ENCODE results near the gene PLA2G7. TPM values are rescaled to one million over a fixed set of nuclear protein-coding genes. Genes with fewer than 3 reads are reported as not detected.

PLA2G7 gene
- total RNA-seq, 1 donor from 2014 or later, result 1.7 TPM

DNA sequence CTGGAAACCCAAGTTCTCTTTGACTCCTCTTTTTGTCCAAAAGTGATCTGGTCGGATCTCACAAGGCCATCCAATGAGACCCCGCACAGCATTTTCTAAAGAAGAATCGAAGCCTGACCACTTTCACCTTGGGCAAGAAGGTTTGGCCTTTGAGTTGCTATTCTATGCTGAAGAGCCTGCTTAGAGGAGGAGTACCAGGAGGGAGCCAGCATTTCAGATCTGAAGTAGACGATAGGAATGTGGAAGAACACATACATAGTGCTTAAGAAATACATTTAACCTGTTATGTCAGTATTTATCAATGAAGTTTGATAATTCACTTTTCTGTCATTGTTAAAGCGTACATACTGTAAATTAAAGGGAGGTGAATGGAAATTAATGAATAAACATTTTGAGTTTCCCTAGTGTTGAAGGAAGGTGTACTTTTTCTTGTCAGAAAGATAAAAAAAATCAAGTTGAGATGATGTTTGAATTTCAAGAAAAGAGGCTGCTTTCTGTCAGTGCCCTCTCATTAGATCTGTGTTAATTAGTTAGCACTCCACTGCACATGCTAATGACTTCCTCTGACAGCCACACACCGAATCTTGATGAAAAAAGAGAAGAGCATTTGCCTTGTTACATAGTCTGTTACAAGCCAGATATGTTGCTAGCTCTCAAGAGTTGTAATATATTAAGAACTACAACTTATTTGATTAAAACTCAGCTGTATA, 58.4 kb downstream of the PLA2G7 start:
- no peaks in the 10 kb centered on the region for H3K27me3 ChIP-seq (ENCODE audit: control insufficient read depth, insufficient read depth, low read length)
- DNase-seq (ENCODE audit: low read depth), result no peak
- H3K36me3 ChIP-seq (ENCODE audit: control insufficient read depth, insufficient read depth, low read length), result no peaks in the 10 kb centered on the region
- no peak overlapping the region for H3K4me3 ChIP-seq (ENCODE audit: low read depth, low read length)
- TF ChIP-seq, protein P1, sequence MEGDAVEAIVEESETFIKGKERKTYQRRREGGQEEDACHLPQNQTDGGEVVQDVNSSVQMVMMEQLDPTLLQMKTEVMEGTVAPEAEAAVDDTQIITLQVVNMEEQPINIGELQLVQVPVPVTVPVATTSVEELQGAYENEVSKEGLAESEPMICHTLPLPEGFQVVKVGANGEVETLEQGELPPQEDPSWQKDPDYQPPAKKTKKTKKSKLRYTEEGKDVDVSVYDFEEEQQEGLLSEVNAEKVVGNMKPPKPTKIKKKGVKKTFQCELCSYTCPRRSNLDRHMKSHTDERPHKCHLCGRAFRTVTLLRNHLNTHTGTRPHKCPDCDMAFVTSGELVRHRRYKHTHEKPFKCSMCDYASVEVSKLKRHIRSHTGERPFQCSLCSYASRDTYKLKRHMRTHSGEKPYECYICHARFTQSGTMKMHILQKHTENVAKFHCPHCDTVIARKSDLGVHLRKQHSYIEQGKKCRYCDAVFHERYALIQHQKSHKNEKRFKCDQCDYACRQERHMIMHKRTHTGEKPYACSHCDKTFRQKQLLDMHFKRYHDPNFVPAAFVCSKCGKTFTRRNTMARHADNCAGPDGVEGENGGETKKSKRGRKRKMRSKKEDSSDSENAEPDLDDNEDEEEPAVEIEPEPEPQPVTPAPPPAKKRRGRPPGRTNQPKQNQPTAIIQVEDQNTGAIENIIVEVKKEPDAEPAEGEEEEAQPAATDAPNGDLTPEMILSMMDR (IDR thresholded peaks at IDR 0.05; ENCODE audit: insufficient read depth, low read length, poor library complexity, severe bottlenecking), result no peak

DNA sequence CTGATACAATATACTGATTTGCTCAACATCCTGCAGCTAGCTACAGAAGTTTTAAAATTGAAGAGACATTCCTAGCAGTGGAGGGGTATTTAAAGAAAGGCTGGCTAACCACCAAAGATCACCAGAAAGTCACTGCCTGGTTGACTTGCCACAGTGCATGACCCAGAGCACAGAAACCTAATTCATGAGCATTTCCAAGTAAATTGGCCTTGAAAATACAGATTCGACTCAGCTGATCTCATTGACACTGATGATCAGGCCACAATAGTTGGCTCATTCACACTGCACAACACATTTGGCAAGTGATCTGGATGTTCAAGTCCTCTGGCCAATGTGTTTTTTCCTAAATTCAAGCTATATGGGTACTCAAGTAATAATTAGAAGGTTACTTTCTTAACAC, 60.8 kb downstream of the PLA2G7 start:
- H3K4me3 ChIP-seq (ENCODE audit: low read depth, low read length), result no peak overlapping the region
- TF ChIP-seq, protein P1 (IDR thresholded peaks at IDR 0.05; ENCODE audit: insufficient read depth, low read length, poor library complexity, severe bottlenecking), result no peak
- H3K27me3 ChIP-seq (ENCODE audit: control insufficient read depth, insufficient read depth, low read length), result no peaks in the 10 kb centered on the region
- no peak for DNase-seq (ENCODE audit: low read depth)
- H3K36me3 ChIP-seq (ENCODE audit: control insufficient read depth, insufficient read depth, low read length), result no peaks in the 10 kb centered on the region

DNA sequence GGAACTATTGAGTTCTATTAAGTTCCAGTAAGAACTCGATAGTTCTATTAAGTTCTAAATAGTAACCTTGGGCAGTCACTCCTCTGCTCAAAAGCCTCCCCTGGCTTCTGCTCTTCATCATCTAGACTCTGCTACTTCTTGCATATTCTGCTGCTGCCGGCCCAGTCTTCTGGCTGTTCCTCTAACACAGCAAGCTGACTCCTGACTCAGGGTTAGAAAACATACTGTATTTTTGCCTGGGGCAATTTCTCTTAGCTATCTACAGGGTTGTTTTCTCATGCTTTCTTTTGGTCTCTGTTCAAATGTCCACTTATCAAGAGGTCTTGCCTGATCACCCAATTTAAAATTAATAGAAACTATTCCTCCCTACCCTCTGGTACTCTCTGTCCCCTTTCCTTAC, 67.8 kb downstream of the PLA2G7 start:
- TF ChIP-seq, protein P1 (IDR thresholded peaks at IDR 0.05; ENCODE audit: insufficient read depth, low read length, poor library complexity, severe bottlenecking), result no peak
- Histone ChIP-seq H3K27me3 (ENCODE audit: control insufficient read depth, insufficient read depth, low read length) (no peaks in the 10 kb centered on the region), H3K36me3 (ENCODE audit: control insufficient read depth, insufficient read depth, low read length) (no peaks in the 10 kb centered on the region)

DNA sequence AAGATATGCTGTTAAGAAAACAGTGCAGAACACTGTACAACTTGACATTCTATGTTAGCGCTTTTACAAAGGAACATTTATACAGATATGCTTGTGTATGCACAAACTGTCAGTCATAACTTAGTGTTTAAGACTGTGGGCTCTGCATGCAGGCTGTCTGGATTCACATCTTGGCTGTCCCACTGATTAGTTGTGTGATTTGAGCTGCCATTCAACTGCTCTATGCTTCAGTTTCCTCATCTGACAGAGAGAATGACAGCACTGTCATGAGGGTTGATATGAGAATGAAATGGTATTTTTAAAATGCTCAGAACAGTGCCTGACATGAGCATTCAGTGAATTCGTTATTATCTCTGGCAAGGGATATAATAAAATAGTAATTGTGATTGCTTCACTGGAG, 73.7 kb downstream of the PLA2G7 start:
- no peak overlapping the region for H3K4me3 ChIP-seq (ENCODE audit: low read depth, low read length)
- no peaks in the 10 kb centered on the region for H3K27me3 ChIP-seq (ENCODE audit: control insufficient read depth, insufficient read depth, low read length)
- no peak for DNase-seq (ENCODE audit: low read depth)
- TF ChIP-seq, protein P1 (IDR thresholded peaks at IDR 0.05; ENCODE audit: insufficient read depth, low read length, poor library complexity, severe bottlenecking), result no peak
- no peaks in the 10 kb centered on the region for H3K36me3 ChIP-seq (ENCODE audit: control insufficient read depth, insufficient read depth, low read length)

More for the DNA sequence above, 67.8 kb downstream of the PLA2G7 start:
- no peak for DNase-seq (ENCODE audit: low read depth)
- H3K4me3 ChIP-seq (ENCODE audit: low read depth, low read length), result no peak overlapping the region

DNA sequence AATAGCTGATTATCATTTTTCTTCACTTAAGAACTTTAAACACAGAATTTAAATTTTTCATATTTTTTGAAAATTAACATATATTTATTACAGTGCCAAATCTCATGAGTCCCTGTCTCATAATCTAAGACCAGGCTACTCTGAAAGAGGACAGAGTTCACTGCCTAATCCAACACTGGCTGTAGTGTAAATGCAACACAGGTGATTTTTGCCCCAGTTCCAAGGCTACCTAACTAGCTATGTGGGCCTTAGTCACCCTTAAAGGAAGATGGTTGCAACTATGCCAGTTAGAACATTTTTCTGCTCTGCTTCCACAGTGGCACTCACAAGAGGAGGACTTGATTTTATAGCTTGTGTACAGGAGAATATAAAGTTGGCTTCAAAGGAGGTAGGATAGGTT, 77.5 kb downstream of the PLA2G7 start:
- TF ChIP-seq, protein P1 (IDR thresholded peaks at IDR 0.05; ENCODE audit: insufficient read depth, low read length, poor library complexity, severe bottlenecking), result no peak
- Histone ChIP-seq H3K36me3 (ENCODE audit: control insufficient read depth, insufficient read depth, low read length) (no peaks in the 10 kb centered on the region), H3K27me3 (ENCODE audit: control insufficient read depth, insufficient read depth, low read length) (no peaks in the 10 kb centered on the region), H3K4me3 (ENCODE audit: low read depth, low read length) (no peak overlapping the region)
- DNase-seq (ENCODE audit: low read depth), result no peak

DNA sequence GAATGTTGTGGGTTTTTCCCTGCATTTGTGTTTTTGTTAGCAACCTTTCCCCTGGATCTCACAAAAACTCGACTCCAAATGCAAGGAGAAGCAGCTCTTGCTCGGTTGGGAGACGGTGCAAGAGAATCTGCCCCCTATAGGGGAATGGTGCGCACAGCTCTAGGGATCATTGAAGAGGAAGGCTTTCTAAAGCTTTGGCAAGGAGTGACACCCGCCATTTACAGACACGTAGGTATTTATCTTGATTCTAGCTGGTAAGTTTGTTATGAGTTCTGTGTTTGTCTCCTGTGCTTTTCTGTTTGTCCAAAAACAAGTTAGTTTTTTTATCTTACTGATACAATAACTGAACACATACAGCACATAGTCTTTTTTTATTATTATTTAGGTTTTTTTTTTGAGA, 79.4 kb downstream of the PLA2G7 start:
- TF ChIP-seq, protein P1 (IDR thresholded peaks at IDR 0.05; ENCODE audit: insufficient read depth, low read length, poor library complexity, severe bottlenecking), result peak; percentile 44

More for the DNA sequence above, 79.4 kb downstream of the PLA2G7 start:
- no peaks in the 10 kb centered on the region for H3K36me3 ChIP-seq (ENCODE audit: control insufficient read depth, insufficient read depth, low read length)
- no peak overlapping the region for H3K4me3 ChIP-seq (ENCODE audit: low read depth, low read length)
- no peak for DNase-seq (ENCODE audit: low read depth)
- no peaks in the 10 kb centered on the region for H3K27me3 ChIP-seq (ENCODE audit: control insufficient read depth, insufficient read depth, low read length)
